GM18867 (cell line): ENCODE measurements around the gene OSM.

Experiments
- ATAC-seq: cut with Tn5 transposase; IDR thresholded peaks from one replicate; pipeline ENCODE4 v1.9.1; 2021; ENCODE audit warnings: mild to moderate bottlenecking, moderate library complexity; ENCODE audit not compliant: unreplicated experiment

Gene OSM

DNA sequence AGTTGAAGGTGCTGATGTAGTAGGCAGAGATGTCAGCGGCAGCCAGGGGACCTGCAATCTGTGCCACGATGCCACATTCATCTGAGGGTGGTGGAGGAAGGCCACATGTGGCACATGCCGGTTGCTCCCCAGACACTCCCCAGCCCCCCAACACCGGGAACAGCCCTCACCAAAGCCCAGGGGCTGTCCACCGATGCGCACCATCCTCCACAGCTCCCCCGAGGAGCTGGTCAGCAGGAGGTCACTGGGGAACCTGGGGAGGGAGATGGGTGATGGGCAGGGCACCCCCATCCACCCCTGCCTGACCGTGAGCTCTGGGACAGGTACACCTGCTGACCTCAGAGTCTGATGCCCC, 19.2 kb upstream of the OSM start:
- ATAC-seq, result no peak

DNA sequence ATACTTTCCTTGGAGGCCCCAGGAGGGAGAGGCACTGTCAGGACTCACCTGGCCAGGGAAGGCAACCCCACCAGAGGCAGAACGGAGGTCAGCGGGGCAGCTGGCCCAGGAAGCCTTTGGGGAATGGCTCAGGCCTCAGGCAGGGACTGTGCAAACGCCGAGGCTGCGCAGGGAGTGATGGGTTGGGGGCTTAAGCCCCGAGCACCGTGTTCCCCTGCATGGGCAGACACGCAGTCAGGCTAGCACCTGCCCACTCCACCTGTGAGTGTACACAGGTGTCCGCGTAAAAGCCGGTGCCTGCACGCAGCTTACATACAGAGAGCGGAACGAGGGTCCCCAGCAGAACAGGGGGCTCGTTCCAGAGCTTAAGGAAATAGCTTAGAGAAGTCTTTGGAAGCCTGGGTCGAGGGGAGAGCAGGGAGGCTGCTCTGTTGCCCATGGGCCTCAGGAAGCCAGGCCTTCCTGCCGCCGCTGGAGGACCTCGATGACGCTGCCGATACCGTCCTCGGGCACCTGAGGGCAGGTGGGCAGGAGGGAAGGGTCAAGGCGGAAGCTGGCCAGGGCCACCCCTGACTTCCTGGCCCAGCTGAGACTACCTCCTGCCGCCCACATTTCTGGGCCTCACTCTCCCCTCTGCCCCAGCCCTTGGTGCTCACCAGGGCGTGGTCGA, 18.7 kb upstream of the OSM start:
- no peak for ATAC-seq

DNA sequence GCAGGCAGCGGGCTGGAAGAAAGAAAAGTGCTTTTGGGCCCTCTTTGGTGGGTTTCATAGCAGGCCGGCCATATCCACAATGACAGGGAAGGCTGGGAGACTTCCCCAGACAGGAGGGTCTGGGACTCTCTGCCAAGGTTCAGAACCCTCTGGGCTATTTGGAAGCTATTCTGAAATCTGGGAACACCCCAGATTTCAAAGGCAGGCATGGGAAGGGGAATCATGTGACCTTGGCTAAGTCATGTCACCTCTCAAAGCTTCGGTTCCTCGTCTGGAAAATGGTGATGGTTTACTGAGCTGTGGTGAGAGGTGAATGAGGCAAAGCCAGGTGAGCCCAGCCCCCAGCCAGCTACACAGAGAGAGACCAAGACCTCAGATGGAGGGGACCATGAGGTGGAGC, 18.0 kb upstream of the OSM start:
- no peak for ATAC-seq

DNA sequence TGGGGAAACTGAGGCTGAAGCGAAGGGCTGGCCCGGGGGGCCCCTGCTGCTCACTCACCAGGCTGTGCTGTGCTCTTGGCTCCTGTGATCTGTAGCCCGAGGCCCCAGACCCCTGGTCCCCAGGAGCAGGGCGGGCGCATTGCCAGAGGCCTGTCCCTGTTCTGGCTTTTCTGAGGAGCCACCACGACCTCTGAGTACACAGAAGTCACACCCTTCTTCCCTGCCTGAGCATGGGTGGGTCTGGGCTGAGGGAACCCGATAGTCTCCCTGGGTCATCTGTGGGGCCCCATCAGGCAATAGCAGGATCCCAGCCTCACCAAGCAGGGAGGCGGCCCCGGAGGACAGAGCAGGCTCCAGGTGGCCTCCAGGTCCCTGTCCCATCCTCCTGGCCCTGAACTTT, 17.5 kb upstream of the OSM start:
- ATAC-seq, result no peak

DNA sequence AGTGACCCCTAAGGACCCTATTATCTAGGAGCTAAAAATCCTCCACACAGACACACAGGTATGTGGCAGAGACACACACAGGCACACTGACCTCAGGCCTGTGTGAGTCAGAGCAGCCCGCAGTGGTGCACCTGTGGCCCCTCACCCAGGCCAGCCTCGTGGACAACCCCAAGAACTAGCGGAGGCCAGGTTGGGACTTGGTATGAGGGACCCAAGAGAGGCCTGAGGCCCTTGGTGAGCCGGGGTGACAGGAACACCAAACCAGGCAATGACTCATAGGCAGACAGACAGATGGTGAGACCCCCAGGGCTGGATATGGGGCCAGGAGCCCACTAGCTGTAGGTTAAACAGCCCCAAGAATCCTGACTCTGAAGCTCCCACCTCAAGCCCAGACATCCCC, 16.7 kb upstream of the OSM start:
- ATAC-seq, result no peak

DNA sequence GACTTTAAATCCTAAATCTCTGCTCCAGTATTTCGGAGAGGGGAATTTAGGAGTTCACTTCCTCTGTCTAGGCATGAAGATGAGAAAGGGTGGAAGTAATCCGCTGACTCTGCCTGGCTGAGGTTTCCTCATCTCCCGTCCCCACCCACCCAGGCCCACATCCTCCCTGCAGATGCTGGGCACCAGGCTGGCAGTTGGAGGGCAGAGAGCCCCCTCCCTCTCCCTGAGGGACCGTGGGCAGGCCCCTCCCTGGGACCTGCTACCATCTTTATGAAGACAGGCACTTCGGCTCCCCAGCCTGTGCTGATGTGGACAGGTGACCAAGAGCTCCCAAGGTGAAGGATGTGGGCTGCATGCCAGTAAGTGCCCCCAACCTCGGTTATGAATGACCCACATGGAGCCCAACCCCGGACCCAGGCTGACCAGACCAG, 16.0 kb upstream of the OSM start:
- ATAC-seq, result no peak

DNA sequence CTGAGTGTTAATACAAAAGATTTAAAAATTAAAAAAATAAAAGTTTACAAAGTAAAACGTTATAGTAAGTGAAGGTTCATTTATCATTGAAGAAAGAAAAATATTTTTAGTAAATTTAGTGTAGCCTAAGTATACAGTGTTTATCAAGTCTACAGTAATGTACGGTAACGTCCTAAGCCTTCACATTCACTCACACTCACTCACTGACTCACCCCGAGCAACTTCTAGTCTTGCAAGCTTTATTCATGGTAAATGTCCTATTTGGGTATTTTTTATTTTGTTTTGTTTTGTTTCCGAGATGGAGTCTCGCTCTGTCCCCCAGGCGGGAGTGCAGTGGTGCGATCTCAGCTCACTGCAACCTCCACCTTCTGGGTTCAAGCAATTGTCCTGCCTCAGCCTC, 13.9 kb upstream of the OSM start:
- no peak for ATAC-seq

DNA sequence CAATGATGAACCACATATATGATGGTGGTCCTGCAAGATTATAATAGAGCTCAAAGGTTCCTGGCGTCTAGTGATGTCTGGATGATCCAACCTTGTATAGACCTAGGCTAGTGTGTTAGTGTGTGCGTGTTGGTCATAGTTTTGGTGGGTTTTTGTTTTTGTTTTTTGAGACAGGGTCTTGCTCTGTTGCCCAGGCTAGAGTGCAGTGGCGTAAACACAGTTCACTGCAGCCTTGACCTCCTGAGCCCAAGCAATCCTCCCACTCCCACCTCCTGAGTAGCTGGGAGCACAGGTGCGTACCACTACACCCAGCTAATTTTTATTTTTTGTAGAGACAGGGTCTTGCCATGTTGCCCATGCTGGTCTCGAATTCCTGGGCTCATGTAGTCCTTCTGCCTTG, 13.3 kb upstream of the OSM start:
- no peak for ATAC-seq

DNA sequence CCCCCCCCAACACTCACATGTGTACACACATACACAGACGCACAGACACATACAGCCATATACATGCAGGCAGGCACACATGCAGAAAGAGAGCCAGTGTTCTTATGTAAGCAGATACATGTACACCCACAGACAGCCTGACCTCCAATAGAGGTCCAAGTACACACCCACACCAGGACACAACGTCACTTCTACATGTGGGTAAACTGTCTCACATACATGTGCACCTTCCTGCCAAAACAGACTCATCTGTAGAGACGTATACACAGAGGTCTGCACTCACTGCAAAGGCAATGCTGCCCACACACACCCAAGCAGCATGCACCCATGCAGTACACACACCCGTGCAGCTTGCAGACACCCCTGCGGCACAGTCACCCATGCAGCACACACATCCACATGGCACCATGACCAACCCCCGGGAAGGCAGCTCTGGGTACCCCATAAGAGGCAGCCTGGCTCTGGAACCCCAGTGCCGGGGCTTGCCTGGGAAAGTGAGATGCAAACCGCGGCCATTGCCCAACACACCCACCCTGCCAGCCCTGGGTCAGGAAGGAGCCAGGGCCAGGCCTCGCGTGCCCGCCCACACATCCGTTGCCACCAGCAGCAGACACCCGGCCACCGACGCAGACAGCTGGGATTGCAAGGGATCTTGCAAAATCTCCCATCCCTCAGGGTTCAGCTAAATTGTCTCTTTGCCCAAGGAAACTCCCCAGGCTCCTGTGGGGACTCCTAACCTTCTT, 12.6 kb upstream of the OSM start:
- no peak for ATAC-seq

DNA sequence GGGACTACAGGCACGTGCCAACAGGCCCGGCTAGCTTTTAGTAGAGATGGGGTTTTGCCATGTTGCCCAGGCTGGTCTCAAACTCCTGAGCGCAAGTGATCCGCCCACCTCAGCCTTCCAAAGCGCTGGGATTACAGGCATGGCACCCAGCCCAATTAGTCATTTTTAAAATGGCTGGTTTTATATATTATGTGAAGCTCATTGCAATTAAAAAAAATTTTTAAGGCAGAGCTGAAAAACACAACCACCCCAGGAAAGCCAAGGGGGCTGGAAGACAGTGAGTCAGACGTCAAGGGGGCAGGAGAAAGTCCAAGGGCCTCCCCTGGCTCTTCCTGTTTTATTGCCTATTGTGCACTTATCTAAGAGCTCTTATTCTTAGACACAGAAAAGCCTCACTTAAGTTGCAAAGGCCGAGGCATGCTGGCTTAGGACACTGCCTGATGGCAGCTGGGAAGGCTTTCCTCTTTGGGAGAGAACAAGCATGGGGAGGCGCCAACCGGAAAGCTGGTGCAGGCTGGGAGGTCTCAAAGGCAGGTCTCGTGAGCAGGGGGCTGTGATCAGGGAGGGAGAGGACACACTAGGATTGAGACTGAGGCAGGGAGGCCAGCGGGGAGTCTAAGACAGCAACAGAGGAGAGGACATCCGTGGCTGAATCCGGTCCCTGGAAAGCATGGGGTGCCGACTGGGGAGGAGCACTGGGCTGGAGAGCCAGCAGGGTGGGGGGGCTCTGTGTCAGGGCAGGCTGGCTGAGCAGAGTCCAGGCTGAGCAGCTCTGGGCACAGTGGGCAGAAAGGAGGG, 11.1 kb upstream of the OSM start:
- no peak for ATAC-seq

DNA sequence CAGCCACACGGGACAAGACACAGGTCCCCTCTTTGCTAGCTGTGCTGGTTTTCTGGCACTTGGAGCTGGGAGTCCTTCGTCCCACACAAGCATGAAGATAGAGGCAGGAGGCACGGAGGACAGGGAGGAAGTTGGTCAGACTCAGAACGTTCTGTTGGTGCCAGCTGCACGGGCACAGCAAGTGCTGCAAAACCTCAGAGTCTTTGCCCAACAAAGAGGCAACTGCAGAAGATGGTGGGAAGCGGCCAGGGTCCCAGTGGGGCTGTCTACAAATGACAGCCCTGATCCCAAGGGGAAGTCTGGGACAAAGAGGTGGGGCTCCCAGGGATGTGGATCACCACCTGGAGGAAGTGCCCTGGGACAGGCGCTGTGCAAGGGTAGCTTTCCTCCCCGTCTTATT, 9.4 kb upstream of the OSM start:
- ATAC-seq, result no peak

DNA sequence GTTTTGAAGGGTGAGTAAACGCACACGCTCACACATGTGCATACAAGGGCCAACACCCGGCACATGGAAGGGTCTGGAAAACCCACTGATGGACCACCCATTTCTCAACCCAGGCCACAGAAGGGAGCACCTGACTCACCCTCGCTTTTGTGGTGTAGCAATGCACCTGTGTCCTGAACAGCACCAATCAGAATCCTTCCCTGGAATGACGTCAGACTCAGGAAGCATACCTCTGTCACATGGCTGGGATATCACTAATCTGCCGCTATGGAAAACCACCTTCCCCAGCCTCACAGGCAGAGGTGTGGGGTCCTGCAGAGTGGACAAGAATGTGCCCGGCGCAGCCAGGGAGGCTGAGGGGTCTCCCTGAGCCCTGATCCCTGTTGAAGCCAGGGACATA, 9.0 kb upstream of the OSM start:
- ATAC-seq, result no peak

DNA sequence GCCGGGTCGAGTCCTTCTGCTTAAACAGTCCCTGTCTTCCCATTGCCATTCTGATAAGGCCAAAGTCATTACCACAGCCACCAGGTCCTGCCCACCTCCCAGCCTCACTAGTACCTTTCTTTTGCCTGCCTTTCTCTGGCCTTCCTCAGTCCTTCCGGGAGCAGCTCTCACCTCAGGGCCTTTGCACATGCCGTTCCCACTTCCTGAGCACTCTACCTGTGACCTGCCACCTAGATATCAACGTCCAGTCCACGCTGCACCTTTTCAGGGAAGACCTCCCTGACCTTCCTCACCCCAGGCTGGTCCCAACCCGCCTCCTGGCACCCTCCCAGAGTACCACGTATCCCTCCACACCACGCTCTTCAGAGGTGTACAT, 7.8 kb upstream of the OSM start:
- ATAC-seq, result no peak

DNA sequence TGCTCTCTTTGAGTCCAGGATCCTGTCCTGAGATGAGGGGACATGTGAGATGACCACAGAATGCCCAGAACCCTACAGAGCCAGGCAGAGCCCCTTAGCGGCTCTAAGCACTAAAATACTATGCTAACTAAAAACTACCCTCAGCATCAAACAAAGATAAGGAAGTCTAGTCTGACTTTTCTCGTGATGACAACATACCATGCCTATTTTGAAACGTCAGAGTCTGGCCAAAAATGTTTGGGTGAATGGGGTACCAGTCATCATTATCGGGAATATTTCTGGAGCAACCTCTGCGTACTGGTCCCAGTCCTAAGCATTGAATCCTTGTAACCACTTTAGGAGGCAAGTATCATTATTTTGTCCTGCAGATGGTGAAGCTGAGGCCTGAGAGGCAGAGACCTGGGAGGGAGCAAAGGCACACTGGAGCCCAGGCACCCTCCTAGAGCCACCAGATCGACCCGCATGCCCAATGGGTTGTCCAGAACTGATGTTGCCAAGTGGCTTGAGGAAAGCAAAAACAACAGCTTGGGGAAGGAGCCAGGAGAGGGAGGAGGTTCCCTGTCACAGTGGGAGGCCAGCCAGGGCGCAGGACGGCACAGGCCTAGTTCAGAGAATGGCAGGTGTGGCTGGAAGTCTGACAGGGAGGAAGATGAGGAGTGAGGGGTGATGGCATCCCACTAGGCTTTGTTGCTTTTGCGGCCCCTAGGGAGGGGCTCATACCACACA, 7.2 kb upstream of the OSM start:
- ATAC-seq, result no peak

DNA sequence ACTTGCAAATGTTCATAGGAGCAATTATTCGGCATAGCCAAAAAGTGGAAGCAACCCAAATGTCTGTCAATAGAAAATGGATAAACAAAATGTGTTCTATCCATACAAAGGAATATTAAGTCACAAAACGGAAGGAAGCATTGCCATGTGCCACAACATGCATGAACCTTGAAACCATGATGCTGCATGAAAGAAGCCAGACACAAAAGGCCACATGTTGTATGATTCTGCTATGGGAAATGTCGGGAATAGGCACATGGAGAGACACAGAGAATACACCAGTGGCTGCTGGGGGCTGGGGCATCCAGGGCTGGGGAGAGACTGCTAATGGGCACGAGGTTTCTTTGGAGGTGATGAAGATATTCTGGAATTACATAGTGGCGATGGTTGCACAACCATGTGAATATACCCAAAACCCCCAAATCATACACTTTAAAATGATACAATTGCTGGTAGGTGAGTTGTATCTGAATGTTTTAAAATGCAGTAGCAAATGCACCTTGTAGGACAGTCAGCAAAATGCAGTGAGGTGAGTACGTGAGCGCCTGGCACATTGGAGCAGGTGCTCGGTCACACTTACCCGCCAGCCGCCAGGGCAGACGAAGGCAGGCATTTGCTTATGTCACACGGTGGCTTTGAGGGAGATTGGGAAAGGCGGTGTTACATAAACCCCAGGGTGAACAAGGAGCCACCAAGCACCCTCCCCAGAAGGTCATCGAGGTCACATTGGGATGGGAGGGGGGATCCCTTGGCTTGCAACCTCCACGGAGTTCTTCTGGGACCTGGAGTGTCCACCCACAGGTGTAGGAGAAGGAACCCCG, 6.3 kb upstream of the OSM start:
- no peak for ATAC-seq

DNA sequence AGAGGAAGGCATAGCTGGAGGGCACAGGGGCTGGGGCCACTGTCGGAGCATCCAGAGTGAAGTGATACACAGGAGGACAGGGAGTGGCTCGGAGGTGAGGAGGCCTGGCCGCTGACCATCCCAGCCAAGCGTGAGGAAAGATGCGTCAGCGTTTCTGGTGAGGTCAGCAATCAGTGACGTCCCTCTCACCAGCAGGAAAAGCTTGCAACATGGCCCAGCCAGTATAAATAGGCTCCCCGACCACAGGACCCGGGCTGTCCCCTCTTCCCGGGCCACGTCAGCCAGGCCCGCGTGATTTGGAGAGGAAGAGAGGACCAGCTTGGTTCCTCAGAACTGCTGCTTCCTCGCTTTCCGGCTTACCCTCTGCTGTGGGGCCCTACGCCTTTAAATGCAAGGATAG, 4.2 kb upstream of the OSM start:
- no peak for ATAC-seq

DNA sequence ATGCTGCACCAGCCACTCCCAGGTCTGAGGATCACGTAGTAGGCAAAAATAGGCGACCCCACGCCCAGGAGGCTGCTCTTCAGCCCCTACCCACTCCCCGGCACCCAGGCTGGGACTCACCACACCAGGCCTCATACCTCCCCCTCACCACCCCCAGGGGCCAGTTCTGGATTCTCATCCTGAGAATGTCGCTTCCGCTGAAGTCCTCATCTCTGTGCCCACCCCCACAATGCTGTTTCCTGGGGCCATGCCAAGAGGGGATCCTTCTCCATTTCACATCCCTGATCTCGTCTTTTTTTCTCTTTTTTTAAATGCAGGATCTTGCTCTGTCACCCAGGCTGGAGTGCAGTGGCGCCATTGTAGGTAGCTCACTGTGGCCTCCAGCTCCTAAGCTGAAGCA, 1.7 kb upstream of the OSM start:
- ATAC-seq, result no peak

DNA sequence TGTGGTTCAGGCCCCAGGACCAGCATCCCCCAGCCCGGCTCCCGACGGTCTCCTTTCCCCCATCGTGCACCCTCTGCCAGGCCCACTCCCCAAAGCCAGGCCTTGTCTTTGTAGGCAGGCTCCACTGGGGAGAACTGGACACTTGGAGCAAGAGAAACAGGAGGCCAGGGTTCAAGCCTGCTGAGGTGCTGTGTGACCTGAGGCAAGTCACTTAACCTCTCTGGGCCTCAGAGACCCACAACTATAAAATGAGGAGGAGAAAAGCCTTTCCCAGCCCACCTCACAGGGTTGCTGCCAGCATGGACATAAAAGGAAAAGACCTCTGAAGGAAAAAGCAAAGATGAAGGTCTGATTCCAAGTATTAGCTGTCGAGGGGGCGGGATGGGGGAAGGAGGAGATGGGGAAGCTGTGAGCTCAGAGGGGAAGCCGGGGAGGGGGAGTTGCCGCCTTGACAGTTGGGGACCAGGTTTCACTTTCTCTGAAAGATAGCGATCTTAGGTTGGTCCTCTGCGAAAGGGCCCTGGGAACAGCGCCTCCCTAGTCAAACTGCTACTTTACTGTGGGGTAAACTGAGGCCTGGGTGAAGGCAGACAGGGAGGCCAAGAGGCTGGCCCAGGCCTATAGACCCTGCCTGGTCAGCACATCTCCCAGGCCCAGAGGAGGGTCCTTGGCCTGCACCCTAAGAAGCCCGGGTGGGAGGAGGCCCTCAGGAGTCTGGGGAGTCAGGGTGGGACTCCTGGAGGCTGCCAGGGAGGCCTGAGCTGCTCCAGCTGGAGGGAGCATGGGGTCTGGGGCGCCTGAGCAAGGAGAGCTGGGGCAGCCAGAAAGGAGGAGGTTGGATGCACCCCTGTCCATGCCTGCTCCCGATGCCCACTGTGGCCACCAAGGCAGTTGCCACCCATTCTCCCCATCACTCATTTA, 991 bp upstream of the OSM start:
- ATAC-seq, result no peak

DNA sequence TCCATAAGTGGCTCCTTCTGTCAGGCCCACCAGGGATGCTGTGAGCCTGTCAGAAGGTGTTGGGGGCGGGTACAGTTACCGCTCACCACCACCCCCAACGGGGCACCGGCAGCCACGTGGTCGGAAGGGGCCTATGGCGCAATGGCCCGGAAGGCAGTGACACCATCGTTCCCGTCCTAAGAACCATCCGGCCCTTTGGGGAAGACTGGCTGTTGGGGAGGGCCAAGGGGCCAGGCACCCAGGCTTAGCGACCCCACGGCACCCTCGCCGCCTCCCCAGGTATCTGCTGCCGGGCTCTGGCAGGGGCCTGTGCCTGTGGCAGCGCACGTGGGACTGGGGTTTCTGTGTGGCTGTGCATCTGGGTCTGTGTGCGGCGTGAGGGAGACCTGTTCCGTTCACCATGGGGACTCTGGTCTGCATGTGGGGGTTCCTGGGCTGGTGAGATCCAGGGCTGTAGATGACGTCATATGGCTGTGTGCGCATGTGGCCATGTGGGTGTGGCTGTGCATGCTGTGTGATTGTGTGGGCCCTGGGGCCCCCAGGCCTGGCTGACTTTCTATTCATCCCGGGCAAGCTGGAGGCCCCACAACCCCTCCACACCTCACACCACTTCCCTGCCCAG, 717 bp downstream of the OSM start:
- ATAC-seq, result peak; percentile 67
